GM23338 (cell line): ENCODE data around the gene AGPS.

Experiments
- CREB1 ChIP-seq: fragments of 250-450 bp; sonication (Bioruptor Pico); IDR thresholded peaks from 2 replicates; pipeline ENCODE4 v1.5.0; 2020; ENCODE audit warnings: low read depth, mild to moderate bottlenecking, moderate library complexity
- CTCF ChIP-seq, 2 experiments: fragments of 200-600 bp in 1 of 2; sonication (generic) in 1 of 2; conservative IDR thresholded peaks; 2 replicates each; pipeline versions ENCODE4 v1.5.1 to v1.6.1; 2016 to 2017; ENCODE audit warnings: antibody characterized with exemption in 2 of 2, low read depth in 2 of 2, mild to moderate bottlenecking in 2 of 2, moderate library complexity in 1 of 2
- EZH2 ChIP-seq: fragments of 200-600 bp; sonication (generic); IDR thresholded peaks from one replicate; pipeline ENCODE4 v1.8.0; 2017; ENCODE audit warnings: antibody characterized with exemption, mild to moderate bottlenecking, low read depth; ENCODE audit not compliant: unreplicated experiment
- EZH2phosphoT487 ChIP-seq: fragments of 200-600 bp; sonication (generic); IDR thresholded peaks from one replicate; pipeline ENCODE4 v1.8.1; 2018; ENCODE audit warnings: antibody characterized with exemption; ENCODE audit not compliant: unreplicated experiment
- JUNB ChIP-seq: IDR thresholded peaks from one replicate; pipeline ENCODE4 v1.6.1; 2016; ENCODE audit warnings: antibody characterized with exemption; ENCODE audit not compliant: unreplicated experiment
- POLR2AphosphoS5 ChIP-seq: IDR thresholded peaks from 2 replicates; pipeline ENCODE4 v1.6.1; 2016; ENCODE audit warnings: antibody characterized with exemption, low read depth
- ZNF114 ChIP-seq: fragments of 250-450 bp; sonication (Bioruptor Pico); IDR thresholded peaks from 2 replicates; pipeline ENCODE4 v1.5.0; 2020; ENCODE audit warnings: mild to moderate bottlenecking, moderate library complexity
- ZNF331 ChIP-seq: fragments of 250-450 bp; sonication (Bioruptor Pico); IDR thresholded peaks from 2 replicates; pipeline ENCODE4 v1.5.0; 2020; ENCODE audit warnings: low read depth, mild to moderate bottlenecking, moderate library complexity
- TF ChIP-seq, protein P1 (sequence below): IDR thresholded peaks from one replicate; pipeline ENCODE4 v1.6.1; 2018; ENCODE audit warnings: antibody characterized with exemption; ENCODE audit not compliant: unreplicated experiment
- TF ChIP-seq, protein P2 (sequence below): IDR thresholded peaks from 2 replicates; pipeline ENCODE4 v1.6.1; 2016; ENCODE audit warnings: antibody characterized with exemption

- TF ChIP-seq CTCF (conservative IDR thresholded peaks at IDR 0.05; ENCODE audit: low read depth in 2 of 2) (no peak), EZH2 (no peak), JUNB (no peak), POLR2AphosphoS5 (no peak), EZH2phosphoT487 (no peak), CREB1 (CRISPR knock-in tag) (no peak), ZNF331 (no peak), ZNF114 (CRISPR knock-in tag) (no peak)
- TF ChIP-seq, protein P1, sequence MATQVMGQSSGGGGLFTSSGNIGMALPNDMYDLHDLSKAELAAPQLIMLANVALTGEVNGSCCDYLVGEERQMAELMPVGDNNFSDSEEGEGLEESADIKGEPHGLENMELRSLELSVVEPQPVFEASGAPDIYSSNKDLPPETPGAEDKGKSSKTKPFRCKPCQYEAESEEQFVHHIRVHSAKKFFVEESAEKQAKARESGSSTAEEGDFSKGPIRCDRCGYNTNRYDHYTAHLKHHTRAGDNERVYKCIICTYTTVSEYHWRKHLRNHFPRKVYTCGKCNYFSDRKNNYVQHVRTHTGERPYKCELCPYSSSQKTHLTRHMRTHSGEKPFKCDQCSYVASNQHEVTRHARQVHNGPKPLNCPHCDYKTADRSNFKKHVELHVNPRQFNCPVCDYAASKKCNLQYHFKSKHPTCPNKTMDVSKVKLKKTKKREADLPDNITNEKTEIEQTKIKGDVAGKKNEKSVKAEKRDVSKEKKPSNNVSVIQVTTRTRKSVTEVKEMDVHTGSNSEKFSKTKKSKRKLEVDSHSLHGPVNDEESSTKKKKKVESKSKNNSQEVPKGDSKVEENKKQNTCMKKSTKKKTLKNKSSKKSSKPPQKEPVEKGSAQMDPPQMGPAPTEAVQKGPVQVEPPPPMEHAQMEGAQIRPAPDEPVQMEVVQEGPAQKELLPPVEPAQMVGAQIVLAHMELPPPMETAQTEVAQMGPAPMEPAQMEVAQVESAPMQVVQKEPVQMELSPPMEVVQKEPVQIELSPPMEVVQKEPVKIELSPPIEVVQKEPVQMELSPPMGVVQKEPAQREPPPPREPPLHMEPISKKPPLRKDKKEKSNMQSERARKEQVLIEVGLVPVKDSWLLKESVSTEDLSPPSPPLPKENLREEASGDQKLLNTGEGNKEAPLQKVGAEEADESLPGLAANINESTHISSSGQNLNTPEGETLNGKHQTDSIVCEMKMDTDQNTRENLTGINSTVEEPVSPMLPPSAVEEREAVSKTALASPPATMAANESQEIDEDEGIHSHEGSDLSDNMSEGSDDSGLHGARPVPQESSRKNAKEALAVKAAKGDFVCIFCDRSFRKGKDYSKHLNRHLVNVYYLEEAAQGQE, result no peak
- TF ChIP-seq, protein P2, sequence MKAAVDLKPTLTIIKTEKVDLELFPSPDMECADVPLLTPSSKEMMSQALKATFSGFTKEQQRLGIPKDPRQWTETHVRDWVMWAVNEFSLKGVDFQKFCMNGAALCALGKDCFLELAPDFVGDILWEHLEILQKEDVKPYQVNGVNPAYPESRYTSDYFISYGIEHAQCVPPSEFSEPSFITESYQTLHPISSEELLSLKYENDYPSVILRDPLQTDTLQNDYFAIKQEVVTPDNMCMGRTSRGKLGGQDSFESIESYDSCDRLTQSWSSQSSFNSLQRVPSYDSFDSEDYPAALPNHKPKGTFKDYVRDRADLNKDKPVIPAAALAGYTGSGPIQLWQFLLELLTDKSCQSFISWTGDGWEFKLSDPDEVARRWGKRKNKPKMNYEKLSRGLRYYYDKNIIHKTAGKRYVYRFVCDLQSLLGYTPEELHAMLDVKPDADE, result no peak
Observed at GRCh38 chr2:177586154-177586553, 193.6 kb downstream of the AGPS start.
